OCI-LY7 (cell line): ENCODE measurements around the gene KCNG1. TPM values are rescaled to one million over a fixed set of nuclear protein-coding genes. Genes with fewer than 3 reads are reported as not detected.

Experiments
- BruUV-seq: library from RNA; stranded (reverse); fragments of 400-500 nt; replicated peaks from 2 replicates; lab custom pipeline; 2021; lab: Mats Ljungman, UMichigan
- CTCF ChIA-PET: fragments of 300-600 bp; sonication (Branson Sonifier 250); formaldehyde crosslinking; loops from one replicate; lab custom pipeline; 2022; ENCODE audit warnings: antibody characterized with exemption; ENCODE audit not compliant: unreplicated experiment; lab: Charles Lee
- POLR2A ChIA-PET: fragments of 300-600 bp; sonication (Branson Sonifier 250); formaldehyde crosslinking; loops from one replicate; lab custom pipeline; 2022; ENCODE audit warnings: antibody characterized with exemption; lab: Charles Lee
- DNase-seq: peaks from one replicate; pipeline ENCODE4 v3.0.0-alpha.2; 2015; ENCODE audit warnings: low spot score
- H2AFZ ChIP-seq: fragments of 200-600 bp; sonication (generic), shearing (Covaris generic); 2 replicates; pipeline ENCODE4 v1.6.1; 2014; ENCODE audit warnings: mild to moderate bottlenecking, antibody characterized with exemption, low read length, moderate library complexity
- H3K27ac ChIP-seq: fragments of 200-600 bp; sonication (generic); 2 replicates; pipeline ENCODE4 v1.5.1; 2014; ENCODE audit warnings: mixed run types, low read depth, mild to moderate bottlenecking, moderate library complexity, low read length, inconsistent platforms; ENCODE audit not compliant: poor library complexity, severe bottlenecking
- H3K36me3 ChIP-seq: fragments of 200-600 bp; sonication (generic); 2 replicates; pipeline ENCODE4 v1.6.1; 2014; ENCODE audit warnings: mild to moderate bottlenecking, antibody characterized with exemption, low read length, moderate library complexity, mixed read lengths; ENCODE audit not compliant: insufficient read depth
- H3K4me1 ChIP-seq: fragments of 200-600 bp; sonication (generic); 2 replicates; pipeline ENCODE4 v1.5.1; 2014; ENCODE audit warnings: mild to moderate bottlenecking, low read length; ENCODE audit not compliant: insufficient read depth, poor library complexity, severe bottlenecking
- H3K4me2 ChIP-seq: fragments of 200-600 bp; sonication (generic); 2 replicates; pipeline ENCODE4 v1.6.1; 2014; ENCODE audit warnings: mild to moderate bottlenecking, low read length
- H3K4me3 ChIP-seq: fragments of 200-600 bp; sonication (generic); 2 replicates; pipeline ENCODE4 v1.5.1; 2014; ENCODE audit warnings: mild to moderate bottlenecking, low read depth, low read length; ENCODE audit not compliant: poor library complexity, severe bottlenecking
- H3K79me2 ChIP-seq: fragments of 200-600 bp; sonication (generic); 2 replicates; pipeline ENCODE4 v1.6.1; 2016; ENCODE audit warnings: low read depth, mild to moderate bottlenecking, low read length, moderate library complexity, mixed read lengths; ENCODE audit not compliant: insufficient read depth
- H3K9me2 ChIP-seq: fragments of 200-600 bp; sonication (generic); 2 replicates; pipeline ENCODE4 v1.6.1; 2016; ENCODE audit warnings: mild to moderate bottlenecking, low read length, mixed read lengths; ENCODE audit not compliant: insufficient read depth
- H3K9me3 ChIP-seq: fragments of 200-600 bp; sonication (generic); 2 replicates; pipeline ENCODE4 v1.6.1; 2014; ENCODE audit warnings: mild to moderate bottlenecking, mixed run types, low read length, mixed read lengths
- H4K20me1 ChIP-seq: fragments of 200-600 bp; sonication (generic); 2 replicates; pipeline ENCODE4 v1.6.1; 2014; ENCODE audit warnings: mild to moderate bottlenecking, antibody characterized with exemption, low read length, moderate library complexity, mixed read lengths; ENCODE audit not compliant: insufficient read depth
- EZH2phosphoT487 ChIP-seq: fragments of 200-600 bp; sonication (generic); IDR thresholded peaks from 2 replicates; pipeline ENCODE4 v1.6.1; 2018; ENCODE audit warnings: low read depth, borderline replicate concordance, mild to moderate bottlenecking, mixed run types, antibody characterized with exemption, low read length, moderate library complexity, mixed read lengths
- intact Hi-C: fragments of 100-400 bp; cut with micrococcal nuclease; formaldehyde crosslinking; loops from one replicate; pipeline ENCODE4 v1.10.0; 2022; ENCODE audit not compliant: unreplicated experiment
- total RNA-seq, 2 experiments: library from RNA; depleted of rRNA in 1 of 2; stranded (reverse); fragments of >200 nt in 1 of 2; shearing (Covaris generic) in 1 of 2; gene quantifications; 2 replicates each; pipeline ENCODE4 v1.2.3, GENCODE V29; 2014 to 2022
- TF ChIP-seq, protein P1 (sequence below): fragments of 200-600 bp; sonication (generic); conservative IDR thresholded peaks from 2 replicates; pipeline ENCODE4 v1.5.1; 2014; ENCODE audit warnings: mild to moderate bottlenecking, antibody characterized with exemption, low read length, moderate library complexity, mixed read lengths

The KCNG1 gene
- total RNA-seq, 2 experiments from 2014 or later, result not detected

DNA sequence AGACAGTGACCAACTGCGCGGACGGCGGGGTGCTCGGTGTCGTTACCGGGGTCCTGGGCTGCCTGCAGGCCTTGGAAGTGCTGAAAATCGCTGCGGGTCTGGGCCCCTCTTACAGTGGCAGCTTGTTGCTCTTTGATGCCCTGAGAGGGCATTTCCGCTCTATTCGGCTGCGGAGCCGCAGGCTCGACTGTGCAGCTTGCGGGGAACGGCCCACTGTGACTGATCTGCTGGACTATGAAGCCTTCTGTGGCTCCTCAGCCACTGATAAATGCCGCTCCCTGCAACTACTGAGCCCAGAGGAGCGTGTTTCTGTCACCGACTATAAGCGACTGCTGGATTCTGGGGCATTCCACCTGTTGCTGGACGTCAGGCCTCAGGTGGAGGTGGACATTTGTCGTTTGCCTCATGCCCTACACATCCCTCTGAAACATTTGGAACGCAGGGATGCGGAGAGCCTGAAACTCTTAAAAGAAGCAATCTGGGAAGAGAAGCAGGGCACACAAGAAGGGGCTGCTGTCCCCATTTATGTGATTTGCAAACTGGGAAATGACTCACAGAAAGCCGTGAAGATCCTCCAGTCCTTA is 63.3 kb downstream of the KCNG1 start:
- no TSS peak for BruUV-seq
- Histone ChIP-seq H3K4me1 (peaks cover 44% of the 10 kb centered on the region), H4K20me1 (peaks cover 36% of the 10 kb centered on the region), H3K79me2 (peaks cover 61% of the 10 kb centered on the region), H3K9me3 (no peaks in the 10 kb centered on the region), H3K36me3 (peaks cover 41% of the 10 kb centered on the region), H3K4me2 (peak overlapping the region; percentile 99), H2AFZ (no peak overlapping the region), H3K27ac (no peak overlapping the region), H3K4me3 (peak overlapping the region; percentile 100), H3K9me2 (no peaks in the 10 kb centered on the region)
- TF ChIP-seq, protein P1, sequence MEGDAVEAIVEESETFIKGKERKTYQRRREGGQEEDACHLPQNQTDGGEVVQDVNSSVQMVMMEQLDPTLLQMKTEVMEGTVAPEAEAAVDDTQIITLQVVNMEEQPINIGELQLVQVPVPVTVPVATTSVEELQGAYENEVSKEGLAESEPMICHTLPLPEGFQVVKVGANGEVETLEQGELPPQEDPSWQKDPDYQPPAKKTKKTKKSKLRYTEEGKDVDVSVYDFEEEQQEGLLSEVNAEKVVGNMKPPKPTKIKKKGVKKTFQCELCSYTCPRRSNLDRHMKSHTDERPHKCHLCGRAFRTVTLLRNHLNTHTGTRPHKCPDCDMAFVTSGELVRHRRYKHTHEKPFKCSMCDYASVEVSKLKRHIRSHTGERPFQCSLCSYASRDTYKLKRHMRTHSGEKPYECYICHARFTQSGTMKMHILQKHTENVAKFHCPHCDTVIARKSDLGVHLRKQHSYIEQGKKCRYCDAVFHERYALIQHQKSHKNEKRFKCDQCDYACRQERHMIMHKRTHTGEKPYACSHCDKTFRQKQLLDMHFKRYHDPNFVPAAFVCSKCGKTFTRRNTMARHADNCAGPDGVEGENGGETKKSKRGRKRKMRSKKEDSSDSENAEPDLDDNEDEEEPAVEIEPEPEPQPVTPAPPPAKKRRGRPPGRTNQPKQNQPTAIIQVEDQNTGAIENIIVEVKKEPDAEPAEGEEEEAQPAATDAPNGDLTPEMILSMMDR, result no peak
- no peak for TF ChIP-seq EZH2phosphoT487
- POLR2A ChIA-PET, result interaction anchor here (0.6 kb wide), 1 partner anchor 29 kb away, joined by 3 read pairs; no protein-coding TSS in a partner anchor
- CTCF ChIA-PET, result no interaction called here
- intact Hi-C loops, result loop anchor here (2.0 kb wide), 1 partner anchor 29 kb away; the partner anchor contains the start of gene ADNP
- DNase-seq, result no peak

DNA sequence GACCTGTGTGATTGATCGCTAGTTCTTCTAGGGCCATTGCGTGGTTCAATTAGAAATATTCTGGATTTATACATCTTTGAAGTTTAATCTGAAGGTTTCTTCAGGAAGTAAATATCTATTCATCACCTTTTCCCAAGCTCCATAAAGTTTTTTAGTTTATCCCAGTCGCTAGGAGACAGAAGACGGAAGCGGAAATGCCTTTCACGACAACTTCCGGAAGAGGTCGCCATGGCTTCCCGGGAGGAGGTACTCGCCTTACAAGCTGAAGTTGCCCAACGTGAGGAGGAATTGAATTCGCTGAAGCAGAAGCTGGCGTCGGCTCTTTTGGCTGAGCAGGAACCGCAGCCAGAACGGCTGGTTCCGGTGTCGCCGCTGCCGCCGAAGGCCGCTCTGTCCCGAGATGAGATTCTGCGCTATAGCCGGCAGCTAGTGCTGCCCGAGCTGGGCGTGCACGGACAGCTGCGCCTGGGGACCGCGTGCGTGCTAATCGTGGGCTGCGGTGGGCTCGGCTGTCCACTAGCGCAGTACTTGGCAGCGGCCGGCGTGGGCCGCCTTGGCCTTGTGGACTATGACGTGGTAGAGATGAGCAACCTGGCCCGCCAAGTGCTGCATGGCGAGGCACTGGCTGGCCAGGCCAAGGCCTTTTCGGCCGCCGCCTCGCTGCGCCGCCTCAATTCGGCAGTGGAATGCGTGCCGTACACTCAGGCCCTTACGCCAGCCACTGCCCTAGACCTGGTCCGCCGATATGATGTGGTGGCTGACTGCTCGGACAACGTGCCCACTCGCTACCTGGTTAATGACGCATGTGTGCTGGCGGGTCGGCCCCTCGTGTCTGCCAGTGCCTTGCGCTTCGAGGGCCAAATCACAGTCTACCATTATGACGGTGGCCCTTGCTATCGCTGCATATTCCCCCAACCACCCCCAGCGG is 64.0 kb downstream of the KCNG1 start, which contains the start of gene MOCS3:
Gene MOCS3, plus strand, starts transcription at position 204 of the 928 bp plus-strand sequence. Its CDS starts 25 bp downstream, at position 229.
- BruUV-seq, result TSS peak; percentile 78
- H3K9me3 ChIP-seq, result no peaks in the 10 kb centered on the region
- peak within 1 kb of the TSS; percentile 100 for H3K4me3 ChIP-seq
- peaks cover 69% of the 10 kb centered on the region for H3K79me2 ChIP-seq
- peak within 1 kb of the TSS; percentile 64 for H3K27ac ChIP-seq
- H2AFZ ChIP-seq, result peak within 1 kb of the TSS; percentile 85
- intact Hi-C loops, result loop anchor here (1.0 to 2.0 kb wide), 2 partner anchors 28 to 228 kb away; partner anchors contain the start of genes ADNP and PARD6B
- H3K9me2 ChIP-seq, result no peaks in the 10 kb centered on the region
- TF ChIP-seq, protein P1, result no peak
- no peak for TF ChIP-seq EZH2phosphoT487
- POLR2A ChIA-PET, result interaction anchor here (0.6 to 1.3 kb wide), 6 partner anchors 9 to 421 kb away, joined by 4 to 5 read pairs (median 4); no protein-coding TSS in a partner anchor
- peaks cover 49% of the 10 kb centered on the region for H3K36me3 ChIP-seq
- DNase-seq, result peak; percentile 96
- CTCF ChIA-PET, result interaction anchor here (1.7 kb wide), 1 partner anchor 30 kb away, joined by 5 read pairs; no protein-coding TSS in a partner anchor
- H3K4me2 ChIP-seq, result peak within 1 kb of the TSS; percentile 99
- H3K4me1 ChIP-seq, result peaks cover 44% of the 10 kb centered on the region
- peaks cover 39% of the 10 kb centered on the region for H4K20me1 ChIP-seq
